HK-2 (cell line): ENCODE data around the gene CTSW.
"Not testable (repeated sequence)": the region's sequence is repeated elsewhere in the genome, so short reads cannot be mapped to it uniquely, and the experiment has no call there.

Experiments
- DNase-seq: peaks from one replicate; pipeline ENCODE4 v3.0.0-alpha.2; 2018; ENCODE audit not compliant: unreplicated experiment

Gene CTSW

GRCh38 chr11:65886826-65887722 is 7.4 kb downstream of the CTSW start:
- no peak for DNase-seq

GRCh38 chr11:65887723-65888162 is 8.1 kb downstream of the CTSW start:
- no peak for DNase-seq

DNA sequence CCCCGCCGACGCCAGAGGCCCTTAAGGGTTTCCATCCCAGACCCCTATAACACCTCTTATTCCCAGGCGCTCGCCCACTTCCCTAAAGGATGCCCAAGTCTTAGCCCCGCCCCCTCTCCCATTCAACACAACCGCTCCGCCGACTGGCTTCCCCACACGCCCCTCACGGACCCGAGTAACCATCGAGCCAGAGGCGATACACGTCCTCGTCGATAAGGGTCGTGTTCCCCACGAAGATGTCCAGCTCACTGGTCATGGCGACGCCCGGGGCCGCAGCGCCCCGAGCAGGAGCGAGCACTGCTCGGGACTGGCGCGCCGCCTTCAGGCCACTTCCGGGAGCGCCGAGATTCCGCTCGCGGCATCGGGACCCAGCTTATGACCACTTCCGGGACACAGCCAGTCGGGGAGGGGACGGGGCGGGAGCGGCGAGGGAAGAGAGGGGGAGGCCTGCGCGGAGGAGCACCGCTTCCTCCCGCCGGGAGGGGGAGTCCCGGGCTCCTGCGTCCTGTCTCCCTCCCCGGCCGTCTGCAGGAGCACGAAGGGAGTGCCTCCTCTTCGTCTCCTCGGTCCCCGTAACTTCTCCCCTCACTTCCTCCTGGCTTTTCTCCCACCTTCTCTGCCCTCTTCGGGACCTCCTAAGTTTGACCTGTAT is 8.7 kb downstream of the CTSW start, which contains the start of gene FIBP:
FIBP (minus strand) TSS at position 309 of the 652 bp plus-strand sequence; CDS start at position 256, 53 bp downstream.
- DNase-seq: peak; percentile 93

- DNase-seq: peak; percentile 92
Observed at GRCh38 chr11:65890324-65891218, 10.9 kb downstream of the CTSW start, which contains the start of gene CCDC85B. TSS of gene CCDC85B (plus strand) at chr11:65890673. CDS start at chr11:65890784, 111 bp downstream.

GRCh38 chr11:65891219-65892136 is 11.8 kb downstream of the CTSW start:
- peak; percentile 77 for DNase-seq

GRCh38 chr11:65892137-65892540 is 12.5 kb downstream of the CTSW start:
- DNase-seq: not testable (repeated sequence)

DNA sequence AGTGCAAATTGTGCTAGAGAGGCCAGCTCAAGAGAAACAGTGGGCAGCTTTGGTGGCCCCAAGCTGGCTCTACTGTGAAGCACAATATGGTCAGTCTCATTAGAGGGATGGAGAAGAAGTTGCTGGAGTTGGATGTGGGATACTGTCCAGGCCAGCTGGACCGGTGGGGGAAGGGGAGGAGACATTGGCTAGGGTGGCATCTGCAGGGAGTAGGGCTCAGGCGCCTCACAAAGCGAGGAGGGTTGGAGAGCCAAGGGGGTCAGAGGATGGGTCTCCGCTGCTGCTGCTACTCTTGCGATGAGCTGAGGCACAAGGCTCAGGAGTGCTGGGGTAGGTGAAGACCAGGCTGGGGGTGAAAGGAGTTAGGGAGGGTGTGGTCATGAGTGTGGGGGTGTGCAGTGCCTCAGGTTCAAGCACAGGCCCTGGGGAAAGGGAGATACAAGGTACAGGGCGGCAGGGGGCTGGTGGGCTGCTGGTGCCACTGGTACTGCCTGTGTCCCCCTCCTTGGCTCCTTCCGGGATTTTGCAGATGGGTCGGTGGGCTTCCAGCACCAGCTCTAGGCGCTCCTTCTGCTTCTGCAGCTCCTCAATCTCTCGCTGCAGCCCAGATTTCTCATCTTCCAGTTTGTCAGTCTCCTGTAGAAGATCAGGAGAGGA is 13.2 kb downstream of the CTSW start:
- DNase-seq: no peak

DNA sequence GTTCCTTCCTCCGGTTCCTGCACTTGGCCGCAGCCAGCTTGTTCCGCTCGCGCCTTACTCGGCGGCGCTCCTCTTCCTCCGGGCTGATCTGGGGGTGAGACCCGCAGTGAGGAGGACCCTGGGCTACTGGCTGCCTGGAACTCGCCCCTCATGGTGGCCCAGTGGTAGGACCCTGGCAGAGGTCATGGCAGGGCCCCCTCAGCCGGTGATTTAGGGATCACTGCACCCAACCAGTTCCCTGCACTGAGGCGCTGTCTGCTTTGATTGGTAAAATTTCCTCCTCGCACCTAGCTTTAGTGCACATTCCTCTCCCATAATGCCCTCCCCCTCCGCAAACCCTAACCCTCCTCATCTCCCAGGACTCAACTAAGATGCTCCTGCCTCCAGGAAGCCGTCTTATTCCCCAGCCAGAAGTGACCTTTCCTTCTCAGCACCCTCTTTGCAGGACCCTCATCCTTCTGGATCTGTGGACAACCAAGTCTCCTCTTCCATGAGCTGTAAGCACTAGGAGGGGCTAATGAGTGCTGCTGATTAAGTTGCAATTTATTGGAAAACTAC is 14.5 kb downstream of the CTSW start:
- no peak for DNase-seq

GRCh38 chr11:65895482-65895981 is 15.9 kb downstream of the CTSW start:
- no peak for DNase-seq

DNA sequence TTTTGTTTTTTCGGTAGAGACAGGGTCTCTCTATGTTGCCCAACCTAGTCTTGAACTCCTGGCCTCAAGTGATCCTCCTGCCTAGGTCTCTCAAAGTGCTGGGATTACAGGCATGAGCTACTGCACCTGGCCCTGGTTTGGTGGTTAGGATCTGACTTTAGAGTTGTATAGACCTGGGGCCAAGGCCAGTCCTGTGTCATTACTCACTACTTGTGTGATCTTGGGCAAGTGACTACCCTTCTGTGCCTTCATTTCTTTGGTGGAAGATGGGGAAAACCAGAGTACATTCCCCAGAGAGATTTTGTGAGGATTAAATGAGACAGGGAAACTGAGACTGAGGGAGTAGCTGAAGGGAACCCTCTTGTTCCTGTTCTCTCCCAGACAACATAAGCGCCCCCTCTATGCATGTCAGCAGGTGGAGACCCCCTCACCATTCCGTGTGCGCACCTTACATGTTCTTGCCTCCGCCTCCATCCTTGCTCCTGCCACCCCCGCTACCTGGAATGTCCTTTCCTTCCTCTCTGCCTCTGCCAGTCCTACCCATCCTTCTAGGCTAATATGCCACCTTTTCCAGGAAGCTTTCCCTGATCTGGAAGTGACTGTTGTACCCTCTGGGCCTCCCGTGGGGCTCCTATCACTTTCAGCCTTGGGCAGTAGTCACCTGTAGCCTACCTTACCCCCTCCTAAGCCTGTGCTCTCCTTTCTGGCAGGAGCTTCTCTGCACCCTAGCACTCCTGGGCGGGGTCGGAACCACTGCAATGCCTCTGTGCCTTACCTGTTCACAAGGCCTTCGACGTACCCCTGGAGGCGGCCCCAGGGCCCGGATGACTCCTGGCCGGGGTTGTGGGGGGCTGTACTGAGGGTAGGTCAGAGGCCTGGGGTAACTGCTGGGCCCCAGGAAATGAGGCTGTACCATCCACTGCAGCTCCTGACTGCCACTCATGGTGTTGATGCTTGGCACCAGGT is 16.7 kb downstream of the CTSW start:
- DNase-seq: no peak

DNA sequence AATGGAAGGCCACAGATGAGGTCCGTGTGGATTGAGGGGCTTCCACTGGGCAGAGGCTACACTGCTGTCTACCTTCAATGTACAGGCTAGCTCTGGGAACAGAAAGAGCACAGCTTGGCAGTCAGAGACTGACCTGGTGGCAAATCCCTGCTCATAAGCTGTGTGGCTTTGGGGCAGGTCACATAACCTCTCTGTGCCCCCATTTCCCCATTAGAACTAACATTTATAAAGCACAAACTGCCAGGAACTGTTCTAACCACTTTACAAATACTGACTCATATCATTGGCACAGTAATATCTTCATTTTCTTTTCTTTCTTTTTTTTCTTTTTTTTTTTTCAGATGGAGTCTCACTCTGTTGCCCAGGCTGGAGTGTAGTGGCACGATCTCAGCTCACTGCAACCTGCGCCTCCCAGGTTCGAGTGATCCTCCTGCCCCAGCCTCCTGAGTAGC is 17.4 kb downstream of the CTSW start:
- DNase-seq: no peak

DNA sequence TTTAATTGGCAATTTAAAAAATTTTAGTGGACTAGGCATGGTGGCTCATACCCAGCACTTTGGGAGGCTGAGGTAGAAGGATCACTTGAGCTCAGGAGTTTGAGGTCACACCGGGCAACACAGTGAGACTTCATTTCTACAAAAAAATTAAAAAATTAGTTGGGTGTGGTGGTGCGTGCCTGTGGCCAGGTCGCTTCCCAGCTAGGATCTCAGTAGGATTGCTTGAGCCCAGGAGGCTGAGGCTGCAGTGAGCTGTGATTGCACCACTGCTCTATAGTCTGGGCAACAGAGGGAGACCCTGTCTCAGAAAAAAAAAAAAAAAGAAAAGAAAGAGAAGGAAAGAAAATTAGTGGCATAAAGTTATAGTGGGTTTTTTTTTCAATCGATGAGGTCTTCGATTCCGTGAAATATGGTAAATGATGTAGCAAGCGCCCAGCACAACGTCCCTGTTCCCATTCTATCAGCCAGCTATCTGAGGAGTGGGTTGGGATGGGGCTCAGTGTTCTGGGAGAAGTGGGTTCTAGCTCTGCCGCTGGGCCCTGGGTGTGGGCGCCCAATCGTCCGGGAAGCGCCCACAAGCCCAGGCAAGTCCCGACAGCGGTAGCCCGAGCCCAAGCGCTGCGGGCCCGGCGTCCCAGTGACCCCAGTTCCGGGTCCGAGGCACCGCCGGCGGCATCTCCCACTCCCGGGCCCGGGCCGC is 19.2 kb downstream of the CTSW start:
- DNase-seq: no peak

- peak; percentile 81 for DNase-seq
Observed at GRCh38 chr11:65899356-65900124, 19.9 kb downstream of the CTSW start.

DNA sequence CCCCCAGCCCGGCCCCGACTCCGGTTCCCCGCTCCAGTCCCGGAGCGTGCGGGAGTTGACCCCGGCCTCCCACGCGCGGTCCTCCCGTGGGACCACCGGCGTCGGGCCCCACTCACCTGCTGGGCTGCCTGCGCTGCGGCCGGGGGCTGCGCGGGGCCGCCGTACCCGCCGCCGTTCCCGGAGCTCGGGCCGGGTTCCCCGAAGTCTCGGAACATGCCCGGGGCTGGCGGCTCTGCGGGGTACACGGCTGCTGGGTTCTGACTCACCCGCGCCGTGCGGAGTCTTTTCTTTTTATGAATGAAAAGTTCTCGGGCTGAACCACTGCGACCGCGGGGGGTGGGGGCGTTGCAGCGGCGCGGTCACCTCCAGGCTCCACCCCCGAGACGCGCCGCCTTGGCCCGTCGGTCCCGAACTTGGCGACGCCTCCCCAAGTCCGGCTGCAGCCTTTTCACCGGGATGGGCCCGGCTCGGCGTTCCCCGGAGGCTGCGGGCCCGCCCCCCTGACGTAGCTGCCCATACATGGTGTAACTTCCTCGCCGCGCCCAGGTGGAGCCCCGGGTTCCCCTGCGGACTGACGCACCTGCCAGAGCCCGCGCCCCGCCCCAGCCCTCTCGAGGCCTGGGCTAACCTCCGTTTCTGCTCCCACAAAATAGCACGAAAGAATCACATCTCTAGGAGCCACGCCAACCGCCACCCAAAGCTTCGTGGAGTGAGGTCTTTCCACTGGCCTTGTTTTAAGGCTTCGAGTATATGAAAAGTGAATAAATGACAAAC is 20.7 kb downstream of the CTSW start, which contains the start of gene FOSL1:
FOSL1 (minus strand) TSS at position 264 of the 774 bp plus-strand sequence; CDS start at position 215, 49 bp downstream.
- peak; percentile 92 for DNase-seq

- DNase-seq: no peak
Observed at GRCh38 chr11:65900899-65901180, 21.2 kb downstream of the CTSW start.

- DNase-seq: peak; percentile 80
Observed at GRCh38 chr11:65903068-65903481, 23.4 kb downstream of the CTSW start.
